Measurements from ENCODE around the gene SLC12A7. TPM values are rescaled to one million over a fixed set of nuclear protein-coding genes. Genes with fewer than 3 reads are reported as not detected.

Gene SLC12A7
- polyA plus RNA-seq, 4 donors, result 32.7 to 47.0 (median 33.7) TPM

DNA sequence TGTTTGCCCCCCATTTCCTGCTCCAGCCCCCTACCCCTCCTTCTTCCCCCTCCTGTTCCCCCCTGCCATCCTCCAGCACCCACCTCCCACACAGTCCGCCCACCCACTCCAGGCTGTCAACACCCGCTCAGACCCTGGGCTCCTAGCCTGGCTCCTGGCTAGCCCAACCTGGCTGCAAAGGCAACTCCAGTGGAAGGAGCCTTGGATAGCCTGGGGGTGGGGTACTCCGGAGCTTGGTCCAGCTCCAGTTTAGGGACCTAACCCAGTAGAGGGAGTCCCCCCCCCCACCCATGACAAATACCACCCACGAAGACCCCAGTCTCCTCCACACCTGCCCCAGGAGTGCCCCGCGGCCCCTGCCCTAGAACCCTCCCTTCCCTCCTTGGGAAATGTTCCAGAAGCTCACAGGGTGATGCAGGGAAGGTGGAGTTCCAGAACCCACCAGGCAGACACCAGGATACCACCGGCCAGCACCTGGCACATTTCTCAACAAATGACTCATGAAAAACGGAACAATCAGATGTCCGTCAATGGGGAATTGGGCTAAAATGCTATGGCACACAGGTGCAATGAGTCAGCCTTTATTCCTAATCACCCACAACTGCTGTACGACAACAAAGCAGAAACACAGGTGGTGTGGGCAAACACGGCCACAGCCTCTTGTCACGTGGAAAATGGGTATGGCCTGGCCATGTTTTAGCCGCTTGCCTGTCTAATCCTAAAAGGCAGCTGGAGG is 901 bp upstream of the SLC12A7 start:
- DNase-seq (ENCODE audit: low read depth in 4 of 4, low spot score in 3 of 4), result no peak

DNA sequence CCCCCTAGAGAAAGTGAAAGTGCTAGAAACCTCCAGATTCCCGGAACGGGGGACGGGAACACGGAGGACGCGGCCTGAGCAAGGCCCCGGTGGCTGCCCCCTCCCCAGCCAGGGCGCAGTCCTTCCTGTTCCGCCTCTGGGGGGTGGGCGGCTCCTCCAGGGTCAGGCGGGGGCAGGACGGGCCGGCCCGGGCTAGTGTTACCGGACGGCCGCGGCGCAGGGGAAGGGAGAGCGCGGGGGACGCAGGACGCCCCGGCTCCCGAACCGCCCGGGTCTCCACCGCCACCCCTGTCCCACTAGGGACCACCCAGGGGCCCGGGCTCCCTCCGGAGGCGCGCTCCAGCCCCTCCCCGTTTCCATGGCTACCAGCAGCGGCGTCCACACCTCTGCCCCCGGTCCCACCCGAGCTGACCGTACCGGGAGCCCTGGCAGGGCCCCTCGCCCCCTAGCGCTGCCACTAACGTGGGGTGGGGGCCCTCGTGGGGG is 579 bp downstream of the SLC12A7 start:
- DNase-seq (ENCODE audit: low read depth in 4 of 4, low spot score in 3 of 4), result no peak

DNA sequence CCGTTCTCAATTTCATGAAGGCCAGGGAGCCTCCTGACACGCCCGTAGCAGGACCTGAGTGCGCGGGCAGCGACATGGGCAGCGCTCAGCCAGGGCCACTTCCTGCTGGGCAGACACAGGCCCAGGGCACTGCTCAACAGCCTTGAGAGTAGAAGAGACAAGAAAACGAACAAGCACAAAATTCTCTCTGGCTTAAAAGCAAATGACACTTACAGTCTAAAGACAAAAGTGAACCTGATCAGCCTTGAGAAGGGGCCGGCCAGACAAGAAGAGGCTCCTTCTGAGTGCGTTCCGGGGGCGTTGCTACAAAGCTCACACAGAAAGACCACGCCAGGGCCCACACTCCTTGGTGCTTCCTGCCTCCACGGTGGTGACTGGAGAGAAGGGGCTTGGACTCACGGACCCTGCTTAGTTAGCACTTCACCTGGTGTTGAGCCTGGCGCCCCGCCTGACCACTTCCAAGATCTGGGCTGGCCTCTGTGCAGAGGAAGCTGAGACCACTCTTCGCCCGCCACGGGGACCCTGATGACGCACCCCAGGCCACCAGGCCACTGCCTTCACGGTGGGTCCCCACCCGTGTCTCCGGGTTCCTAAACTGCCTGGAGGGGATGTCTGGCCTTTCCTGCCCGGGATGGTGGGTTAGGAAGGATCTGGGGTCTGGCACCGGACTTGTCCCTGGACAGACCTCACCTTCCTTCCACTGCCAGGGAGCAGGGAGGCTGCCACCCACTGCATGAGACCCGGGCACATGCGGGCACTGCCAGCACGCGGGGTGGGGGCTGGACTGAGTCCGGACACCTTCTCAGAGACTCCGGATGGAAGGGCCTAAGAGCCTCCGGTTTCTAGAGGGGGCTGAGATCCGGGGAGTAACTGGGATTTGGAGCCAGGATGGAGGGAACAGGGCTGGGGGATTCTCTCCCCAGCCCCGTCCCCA is 1.3 kb downstream of the SLC12A7 start:
- DNase-seq (ENCODE audit: low read depth in 4 of 4, low spot score in 3 of 4), result no peak

DNA sequence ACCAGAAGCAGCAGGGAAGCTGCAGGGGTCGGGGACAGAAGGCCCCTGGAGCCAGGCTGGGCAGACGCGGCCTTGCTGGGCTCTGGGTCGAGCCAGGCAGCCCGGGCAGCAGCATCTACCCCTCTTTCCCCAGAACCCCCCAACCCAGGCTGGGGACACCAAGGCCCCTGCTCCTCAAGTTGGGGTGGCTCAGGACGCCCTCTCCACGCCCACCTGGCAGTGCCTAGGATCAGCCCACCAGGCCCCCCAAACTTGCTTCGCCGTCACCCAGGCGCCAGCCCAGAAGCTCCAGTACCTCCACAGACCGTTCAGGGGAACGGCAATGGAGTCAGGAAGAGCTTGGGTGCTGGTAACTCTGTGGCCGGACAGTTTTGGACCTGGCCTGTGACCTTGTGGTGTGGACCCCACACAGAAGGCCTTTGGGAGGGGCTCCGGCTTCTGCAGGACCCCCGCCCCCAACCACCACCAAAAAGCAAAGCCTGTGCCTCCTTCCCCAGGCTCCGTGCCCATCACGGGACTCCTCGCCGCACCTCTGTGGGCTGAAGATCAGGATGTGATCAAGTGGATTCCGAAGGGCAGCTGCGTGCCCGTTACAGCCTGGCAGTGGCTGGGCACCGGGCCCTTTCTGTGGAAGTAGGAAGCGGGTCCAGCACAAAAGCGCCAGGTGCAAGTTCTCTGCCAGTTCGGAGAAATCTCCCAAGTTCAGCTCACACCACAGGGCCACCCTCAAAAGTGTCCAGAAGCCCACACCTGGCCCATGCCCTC is 2.1 kb downstream of the SLC12A7 start:
- DNase-seq (ENCODE audit: low read depth in 4 of 4, low spot score in 3 of 4), result no peak

DNA sequence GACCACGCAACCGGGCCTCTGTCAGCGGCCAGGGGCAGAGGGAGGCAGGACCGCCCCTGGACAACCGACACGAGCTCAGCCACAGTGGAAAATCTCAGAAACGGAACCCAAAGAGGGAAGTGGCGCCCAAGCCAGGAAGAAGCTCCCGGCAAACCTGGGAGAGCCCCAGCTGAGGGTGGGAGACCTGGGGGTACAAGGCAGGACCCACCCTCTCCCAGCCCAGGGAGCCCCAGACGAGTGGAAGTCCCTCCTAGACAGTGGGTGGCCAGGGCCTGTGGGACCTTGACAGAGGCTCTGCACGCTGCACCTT is 3.0 kb downstream of the SLC12A7 start:
- no peak for DNase-seq (ENCODE audit: low read depth in 4 of 4, low spot score in 3 of 4)

DNA sequence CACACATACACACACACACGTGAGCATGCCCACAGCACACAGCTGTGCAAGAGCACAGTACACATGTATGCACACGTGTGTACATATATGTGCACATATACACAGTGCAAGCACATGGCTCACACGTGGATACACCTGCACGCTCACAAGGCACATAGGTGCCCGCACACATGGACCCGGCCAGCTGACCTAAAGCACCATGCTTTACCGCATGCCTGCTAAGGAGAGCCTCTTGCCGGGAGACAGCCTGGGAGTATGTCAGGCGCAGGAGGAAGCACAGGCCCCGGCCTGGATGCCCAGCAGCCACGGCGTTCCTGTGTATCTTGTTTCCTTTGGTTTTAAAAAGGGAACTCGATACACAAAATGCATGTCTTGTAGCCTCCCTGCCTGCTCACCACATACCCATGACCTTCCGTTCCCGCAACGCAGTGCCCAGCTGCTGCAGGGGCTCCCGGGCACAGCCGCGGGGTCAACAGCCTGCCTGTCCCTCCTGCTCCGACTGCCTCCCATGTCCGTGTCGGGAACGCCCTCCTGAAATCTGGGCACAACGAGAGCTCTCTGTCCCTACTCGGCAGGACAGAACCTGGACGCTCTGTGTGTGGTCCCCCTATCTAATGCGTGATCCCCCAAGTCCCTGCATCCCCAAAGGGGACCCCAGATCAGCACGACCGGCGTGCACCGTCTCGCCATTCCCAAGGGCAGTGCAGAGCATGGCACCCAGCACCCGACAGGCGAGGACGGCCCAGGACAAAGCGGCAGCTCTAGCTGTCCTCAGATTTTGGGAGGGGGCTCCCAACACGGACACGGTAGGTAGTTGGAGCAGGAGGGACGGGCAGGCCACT is 3.6 kb downstream of the SLC12A7 start:
- DNase-seq (ENCODE audit: low read depth in 4 of 4, low spot score in 3 of 4), result no peak

DNA sequence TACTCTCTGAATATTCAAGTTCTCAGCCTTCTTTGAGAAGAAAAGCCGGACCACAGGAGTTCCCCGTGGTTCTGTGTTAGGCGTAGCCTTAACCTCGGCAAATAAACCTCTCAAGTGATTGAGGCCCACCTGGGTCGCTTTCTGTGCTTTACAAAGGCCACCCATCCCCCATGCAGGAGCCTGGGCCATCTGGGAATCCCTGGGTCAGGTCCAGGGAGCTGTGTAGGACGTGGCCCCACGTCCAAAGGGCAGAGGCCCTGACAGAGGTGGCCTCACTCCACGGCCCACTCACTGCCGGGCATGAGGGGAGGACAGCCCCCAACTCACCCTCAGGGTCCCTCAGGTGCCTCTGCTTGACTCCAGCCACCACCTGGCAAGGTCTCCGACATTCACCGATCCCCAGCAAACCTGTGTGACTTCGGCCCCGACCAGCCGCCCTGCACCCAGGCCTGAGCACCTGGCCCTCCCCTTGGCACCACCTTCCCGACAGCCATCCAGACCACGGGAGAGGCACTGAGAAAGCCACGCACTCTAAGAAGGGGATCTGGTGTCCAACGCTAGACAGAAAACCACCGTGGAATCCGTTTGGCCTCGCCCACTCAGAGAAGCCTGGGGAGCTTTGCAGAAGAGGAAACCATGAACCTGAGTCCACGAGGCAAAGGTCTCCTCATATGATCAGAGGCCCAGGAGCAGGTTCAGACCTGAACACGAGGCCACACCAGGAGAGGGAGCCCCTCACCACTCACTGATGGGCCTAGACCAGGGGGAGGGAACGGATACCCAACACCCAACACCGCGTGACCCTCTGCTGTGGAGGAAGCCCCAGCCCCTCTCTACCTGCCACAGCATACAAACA is 4.5 kb downstream of the SLC12A7 start:
- DNase-seq (ENCODE audit: low read depth in 4 of 4, low spot score in 3 of 4), result no peak

DNA sequence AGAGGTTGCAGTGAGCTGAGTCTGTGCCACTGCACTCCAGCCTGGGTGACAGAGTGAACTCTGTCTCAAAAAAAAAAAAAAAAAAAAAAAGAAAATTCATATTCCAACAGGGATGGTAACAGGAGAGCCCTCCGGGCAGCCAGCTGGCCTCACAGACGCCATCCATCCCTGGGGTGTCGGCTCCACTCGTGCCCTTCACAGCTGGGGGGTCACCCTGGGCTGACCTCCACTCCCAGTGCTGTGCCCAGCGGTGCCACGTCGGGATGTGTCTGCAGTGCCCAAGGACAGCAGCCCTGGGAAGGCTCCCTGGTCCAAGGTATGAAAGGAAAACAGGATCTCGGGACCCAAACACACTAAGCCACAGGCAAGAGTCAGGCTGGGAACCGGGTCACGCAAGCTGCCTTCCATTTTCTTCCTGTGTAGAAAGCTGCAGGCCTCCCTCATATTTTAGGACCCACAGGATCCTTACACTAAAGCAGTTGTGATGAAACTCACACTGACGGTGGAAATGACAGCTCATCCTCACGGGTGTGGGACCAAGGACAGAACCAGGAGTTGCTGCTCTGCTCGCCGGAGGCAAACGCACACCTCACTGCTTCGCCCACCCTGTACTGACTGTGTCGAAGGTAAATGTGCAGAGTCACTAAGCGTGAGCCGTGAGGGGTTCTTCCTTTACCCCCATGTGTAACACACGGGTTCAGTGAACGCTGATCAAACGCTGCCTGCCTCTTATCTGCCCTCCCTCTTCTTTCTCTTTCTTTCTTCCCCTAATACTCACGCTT is 5.3 kb downstream of the SLC12A7 start:
- DNase-seq (ENCODE audit: low read depth in 4 of 4, low spot score in 3 of 4), result no peak

DNA sequence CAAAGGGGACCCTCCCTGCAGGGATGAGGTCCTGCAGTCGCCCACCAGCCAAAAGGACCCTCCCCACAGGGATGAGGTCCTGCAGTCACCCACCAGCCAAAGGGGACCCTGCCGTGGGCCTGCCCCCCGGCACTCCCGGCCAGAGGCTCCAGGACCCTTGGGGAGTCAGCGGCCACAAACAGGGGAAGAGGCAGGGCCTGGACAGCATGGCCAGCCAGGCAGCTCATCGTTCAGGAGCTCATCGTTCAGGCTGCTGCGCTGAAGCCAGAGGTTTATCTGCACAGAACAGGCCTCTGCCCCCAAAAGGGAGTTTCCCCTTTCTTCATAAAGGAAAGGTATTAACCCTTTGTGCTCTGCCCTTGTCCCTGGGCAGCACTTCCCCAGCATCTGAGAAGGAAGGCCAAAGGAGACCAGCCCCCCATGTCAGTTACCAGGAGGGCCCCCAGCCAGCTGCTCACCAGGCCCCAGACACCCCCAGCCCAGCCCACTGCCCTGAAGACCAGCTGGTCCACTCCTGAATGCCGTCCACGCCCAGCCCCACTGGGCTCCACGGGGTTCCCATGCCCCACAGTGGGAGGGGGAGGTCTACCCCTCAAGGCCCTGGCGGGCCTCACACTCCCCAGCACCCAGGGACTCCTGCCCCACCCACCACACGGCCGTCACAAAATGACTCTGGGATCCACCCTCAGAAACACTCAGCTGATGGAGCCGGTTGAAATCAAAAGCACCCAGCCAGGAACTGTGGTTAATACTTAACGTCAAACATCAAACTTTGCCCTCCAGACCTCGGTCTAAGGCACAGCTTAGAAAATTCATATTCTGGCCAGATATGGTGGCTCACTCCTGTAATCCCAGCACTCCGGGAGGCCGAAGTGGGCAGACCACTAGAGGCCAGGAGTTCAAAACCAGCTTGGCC is 6.3 kb downstream of the SLC12A7 start:
- DNase-seq (ENCODE audit: low read depth in 4 of 4, low spot score in 3 of 4), result no peak

DNA sequence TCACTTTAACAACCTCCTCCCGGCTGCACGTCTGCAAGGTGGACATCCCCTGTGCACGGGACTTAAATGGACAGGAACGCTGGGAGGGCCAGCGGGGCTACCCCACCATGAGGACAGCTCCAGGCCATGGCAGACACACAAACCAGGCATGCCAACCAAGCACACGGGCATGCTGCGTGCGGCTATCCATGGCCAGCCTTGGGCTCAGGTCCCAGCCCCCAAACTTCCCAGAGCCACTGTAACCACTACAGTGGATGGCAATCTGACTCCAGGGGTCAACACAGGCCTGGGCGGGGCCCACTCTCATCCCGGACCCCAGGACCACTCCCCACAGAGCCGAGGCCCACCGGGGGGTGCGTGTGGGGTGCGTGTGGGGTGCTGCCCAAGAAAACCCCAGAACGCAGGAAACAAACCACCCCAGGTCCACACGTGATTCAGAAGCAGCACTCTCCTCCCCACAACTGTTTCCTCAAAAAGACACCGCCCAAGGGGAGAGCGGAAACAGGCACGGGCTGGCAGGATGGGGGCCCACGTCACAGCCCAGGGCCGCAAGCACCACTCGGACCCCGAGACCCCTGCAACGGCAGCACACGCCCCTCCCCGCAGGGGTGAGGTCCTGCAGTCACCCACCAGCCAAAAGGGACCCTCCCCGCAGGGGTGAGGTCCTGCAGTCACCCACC is 7.4 kb downstream of the SLC12A7 start:
- no peak for DNase-seq (ENCODE audit: low read depth in 4 of 4, low spot score in 3 of 4)

DNA sequence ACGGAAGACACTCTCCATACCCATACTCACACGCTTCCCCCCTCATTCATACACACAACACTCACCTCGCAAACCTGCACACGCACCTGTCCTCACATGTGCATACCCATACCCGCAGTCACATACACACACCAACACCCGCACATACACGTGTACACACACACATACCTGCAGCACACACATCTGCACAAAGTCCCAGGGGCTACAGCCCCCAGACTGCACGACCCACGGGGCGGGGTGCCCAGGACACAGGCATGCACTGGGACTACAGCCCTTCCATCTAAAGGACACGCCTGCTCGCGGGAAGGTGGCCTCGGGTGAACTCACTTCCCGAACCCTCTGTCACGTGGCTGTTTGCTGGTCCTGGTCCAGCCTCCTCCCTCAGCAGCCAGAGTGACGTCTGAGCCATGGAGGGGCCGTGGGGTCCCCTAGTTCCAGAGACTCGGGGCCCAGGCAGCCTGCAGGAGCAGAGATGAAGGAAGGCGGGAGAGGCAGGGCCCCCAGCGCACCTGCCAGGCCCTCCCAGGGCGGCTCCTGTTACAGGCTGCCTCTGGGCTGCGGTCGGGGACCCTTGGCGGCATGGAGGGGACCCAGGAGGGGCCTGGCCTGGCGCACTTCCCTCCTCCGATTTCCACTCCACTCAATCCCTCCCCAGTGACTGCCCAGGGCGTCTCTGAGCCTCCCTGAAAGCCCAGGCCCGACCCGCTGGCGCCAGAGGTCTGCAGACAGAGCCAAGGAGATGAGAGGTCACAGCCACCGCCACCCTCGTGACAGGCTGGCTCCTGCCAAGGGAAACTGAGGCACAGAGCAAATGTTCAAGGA is 8.1 kb downstream of the SLC12A7 start:
- DNase-seq (ENCODE audit: low read depth in 4 of 4, low spot score in 3 of 4), result no peak

DNA sequence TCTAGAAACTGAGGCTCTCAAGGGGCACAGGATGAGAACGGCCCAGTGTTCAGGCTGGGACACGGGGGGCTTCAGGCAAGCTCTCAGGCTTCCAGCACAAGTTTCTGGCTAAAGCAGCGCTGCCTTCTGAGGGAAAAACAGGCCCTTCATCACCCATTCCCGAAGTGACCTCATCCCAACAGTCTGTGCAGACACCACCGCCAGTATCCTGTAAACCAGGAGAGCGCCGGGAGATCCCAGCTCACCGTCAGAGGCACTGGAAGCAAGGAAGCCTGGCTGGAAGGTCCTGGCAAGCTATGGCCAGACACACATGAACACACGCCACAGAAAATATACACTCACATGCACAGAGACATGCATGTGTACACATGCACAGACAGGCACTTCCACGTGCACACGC is 8.8 kb downstream of the SLC12A7 start:
- DNase-seq (ENCODE audit: low read depth in 4 of 4, low spot score in 3 of 4), result no peak

DNA sequence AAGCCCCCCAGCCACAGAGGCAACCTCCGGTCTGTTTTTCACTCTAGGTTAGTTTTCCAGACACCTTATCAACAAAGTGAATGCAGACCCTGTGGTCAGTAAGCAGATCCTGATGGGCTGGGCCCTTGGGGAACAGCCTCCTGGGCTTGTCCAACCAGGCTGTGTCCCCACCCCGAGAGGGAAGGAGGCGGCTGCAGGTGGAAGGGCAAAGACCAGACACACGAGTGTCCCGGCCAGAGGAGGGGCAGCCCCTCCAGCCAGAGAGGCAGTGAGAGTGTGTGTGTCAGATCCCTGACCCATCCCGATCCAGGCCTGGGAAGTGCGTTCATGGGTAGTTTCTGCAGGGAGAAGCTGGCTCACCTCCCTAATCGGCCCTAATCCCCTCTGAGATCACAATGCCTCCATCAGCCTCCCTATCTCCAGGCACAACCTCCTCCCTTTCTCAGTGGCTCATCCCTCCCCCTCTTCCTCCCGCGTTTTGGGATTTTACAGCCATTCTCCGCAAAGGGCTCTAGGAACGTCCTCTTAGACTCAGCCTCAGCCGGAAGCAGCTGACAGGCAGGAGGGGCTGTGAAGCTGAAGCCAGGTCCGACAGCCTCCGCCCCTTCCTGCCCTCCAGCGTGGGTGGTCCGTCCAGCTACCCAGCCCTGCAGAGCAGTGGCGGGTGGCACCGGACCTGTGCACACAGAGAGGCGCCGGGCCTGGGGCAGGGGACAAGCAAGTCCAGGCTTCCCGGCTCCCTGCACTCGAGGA is 9.7 kb downstream of the SLC12A7 start:
- DNase-seq (ENCODE audit: low read depth in 4 of 4, low spot score in 3 of 4), result no peak

DNA sequence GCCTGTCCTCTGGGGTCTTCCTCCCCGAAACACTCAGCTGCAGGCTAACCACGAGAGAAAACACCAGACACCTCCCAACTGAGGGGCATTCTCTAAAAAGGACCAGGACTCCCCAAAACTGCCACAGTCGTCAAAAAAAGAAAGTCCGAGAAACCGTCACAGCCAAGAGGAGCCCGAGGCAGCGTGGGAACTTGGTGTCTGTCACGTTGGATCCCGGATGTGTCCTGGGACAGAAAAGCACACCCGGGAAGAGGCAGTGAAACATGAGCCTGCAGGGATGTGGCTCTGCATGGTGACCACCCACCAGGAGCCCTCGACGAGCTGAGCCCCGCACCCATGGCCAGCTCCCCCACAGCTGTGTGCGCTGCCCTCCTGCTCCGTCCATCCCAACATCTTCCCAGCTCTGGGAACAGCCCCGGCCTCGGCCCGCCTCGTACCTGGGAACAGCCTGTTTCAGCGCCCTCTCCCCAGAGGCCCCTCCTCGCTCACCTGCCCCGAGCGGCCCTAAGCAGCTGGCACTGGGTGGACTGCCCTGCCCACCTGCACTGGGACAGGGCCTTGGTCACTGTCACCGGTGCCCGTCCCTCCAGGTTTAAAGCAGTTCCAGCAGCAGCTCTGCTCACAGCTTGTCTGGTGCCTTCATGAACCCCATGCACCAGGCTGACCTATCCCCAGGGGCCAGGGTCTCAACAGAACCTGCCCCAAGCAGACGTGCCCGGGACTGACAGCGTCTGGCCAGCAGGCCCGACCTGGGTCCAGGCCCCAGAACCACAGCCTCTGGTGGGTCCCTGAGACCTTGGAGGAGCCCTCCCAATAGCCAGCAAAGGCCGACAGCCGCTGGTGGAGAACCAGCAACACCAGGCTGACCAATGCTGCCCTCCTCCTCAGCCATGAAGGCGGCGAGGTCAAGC is 10.9 kb downstream of the SLC12A7 start:
- DNase-seq (ENCODE audit: low read depth in 4 of 4, low spot score in 3 of 4), result no peak
